ENCODE data around the gene PNKD.

PNKD gene

GRCh38 chr2:218269900-218270720 lies at the start of gene PNKD, which contains the start of gene AAMP:
Gene PNKD (plus strand): TSS chr2:218270519. CDS start chr2:218270536, 17 bp downstream.
Gene AAMP (minus strand): TSS chr2:218270137. CDS start chr2:218270086, 51 bp downstream.
- peak; percentile 99 to 100 for DNase-seq

- DNase-seq = no peak
Observed at GRCh38 chr2:218221000-218221399, 49.3 kb upstream of the PNKD start.

- no peak for DNase-seq
Observed at GRCh38 chr2:218223046-218223445, 47.3 kb upstream of the PNKD start.

GRCh38 chr2:218224186-218224585 lies 46.1 kb upstream of the PNKD start:
- no peak for DNase-seq

GRCh38 chr2:218226903-218227302 lies 43.4 kb upstream of the PNKD start:
- no peak for DNase-seq

GRCh38 chr2:218228366-218229090 lies 41.8 kb upstream of the PNKD start:
- DNase-seq = no peak

GRCh38 chr2:218229239-218229638 lies 41.1 kb upstream of the PNKD start:
- DNase-seq = no peak

GRCh38 chr2:218229851-218230250 lies 40.5 kb upstream of the PNKD start:
- DNase-seq = no peak

GRCh38 chr2:218230882-218231281 lies 39.4 kb upstream of the PNKD start:
- no peak for DNase-seq

- DNase-seq = no peak
Observed at GRCh38 chr2:218233543-218233942, 36.8 kb upstream of the PNKD start.

- DNase-seq = no peak
Observed at GRCh38 chr2:218234521-218234920, 35.8 kb upstream of the PNKD start.

- no peak for DNase-seq
Observed at GRCh38 chr2:218235017-218235416, 35.3 kb upstream of the PNKD start.

- no peak for DNase-seq
Observed at GRCh38 chr2:218236829-218237228, 33.5 kb upstream of the PNKD start.

- no peak for DNase-seq
Observed at GRCh38 chr2:218238887-218239286, 31.4 kb upstream of the PNKD start.

- no peak for DNase-seq
Observed at GRCh38 chr2:218244204-218244603, 26.1 kb upstream of the PNKD start.

- no peak for DNase-seq
Observed at GRCh38 chr2:218244665-218245064, 25.7 kb upstream of the PNKD start.

- DNase-seq = no peak
Observed at GRCh38 chr2:218245214-218245613, 25.1 kb upstream of the PNKD start.

- DNase-seq = no peak
Observed at GRCh38 chr2:218249691-218250090, 20.6 kb upstream of the PNKD start.

GRCh38 chr2:218252509-218253231 lies 17.6 kb upstream of the PNKD start:
- no peak for DNase-seq

GRCh38 chr2:218253232-218253625 lies 17.1 kb upstream of the PNKD start:
- no peak for DNase-seq

GRCh38 chr2:218255446-218255845 lies 14.9 kb upstream of the PNKD start:
- no peak for DNase-seq

- DNase-seq = no peak
Observed at GRCh38 chr2:218256612-218257350, 13.5 kb upstream of the PNKD start.
